Stimulated activated naive B cell treated with anti-CD40 and anti-IgM and Interleukin-4, amounts not matched to agents 10 μg/mL and 1 μg/mL and 100 μg/mL, for 72 hours (primary cell): ENCODE results near the gene PIK3R6.
A peak's percentile ranks its signal among the peaks of the same experiment; 100 is the strongest.
"Not testable (repeated sequence)": the region's sequence is repeated elsewhere in the genome, so short reads cannot be mapped to it uniquely, and the experiment has no call there.

Source experiments
- ATAC-seq, 2 donors: fragments of 150-1000 bp; cut with Tn5 transposase; replicated peaks; 2 replicates each; pipeline ENCODE4 v1.10.0; 2021; ENCODE audit warnings: moderate library complexity in 1 of 2
- DNase-seq: peaks from one replicate; pipeline ENCODE4 v3.0.0; 2021
- H3K27ac Mint-ChIP-seq: one replicate; pipeline ENCODE4 v1.8.0; 2022; ENCODE audit warnings: mild to moderate bottlenecking, mixed read lengths
- H3K27me3 Mint-ChIP-seq, 2 donors: one replicate each; pipeline ENCODE4 v1.8.0; 2022; ENCODE audit warnings: mixed read lengths in 2 of 2
- H3K36me3 Mint-ChIP-seq, 2 donors: one replicate each; pipeline ENCODE4 v1.8.0; 2022; ENCODE audit warnings: mixed read lengths in 2 of 2, mild to moderate bottlenecking in 1 of 2
- H3K4me1 Mint-ChIP-seq, 2 donors: one replicate each; pipeline ENCODE4 v1.8.0; 2022; ENCODE audit warnings: mixed read lengths in 2 of 2, mild to moderate bottlenecking in 1 of 2
- H3K4me3 Mint-ChIP-seq, 2 donors: one replicate each; pipeline ENCODE4 v1.8.0; 2022; ENCODE audit warnings: mild to moderate bottlenecking in 2 of 2, mixed read lengths in 2 of 2, moderate library complexity in 1 of 2
- H3K9me3 Mint-ChIP-seq, 2 donors: one replicate each; pipeline ENCODE4 v1.8.0; 2022; ENCODE audit warnings: mixed read lengths in 2 of 2, mild to moderate bottlenecking in 1 of 2

PIK3R6 gene

GRCh38 chr17:8826808-8827435 lies 40.6 kb downstream of the PIK3R6 start:
- H3K27me3 Mint-ChIP-seq, result peaks cover 0 to 8% of the 10 kb centered on the region in 2 donors
- H3K27ac Mint-ChIP-seq, result no peak overlapping the region
- ATAC-seq (no peak), DNase-seq (no peak)
- H3K9me3 Mint-ChIP-seq, result peaks cover 0 to 10% of the 10 kb centered on the region in 2 donors
- no peaks in the 10 kb centered on the region for H3K4me1 Mint-ChIP-seq
- H3K36me3 Mint-ChIP-seq, result peaks cover 3 to 5% of the 10 kb centered on the region in 2 donors
- no peak overlapping the region for H3K4me3 Mint-ChIP-seq

GRCh38 chr17:8825802-8826201 lies 41.7 kb downstream of the PIK3R6 start:
- H3K4me3 Mint-ChIP-seq, result no peak overlapping the region
- no peaks in the 10 kb centered on the region for H3K4me1 Mint-ChIP-seq
- peaks cover 3 to 5% of the 10 kb centered on the region in 2 donors for H3K36me3 Mint-ChIP-seq
- DNase-seq, result no peak
- H3K9me3 Mint-ChIP-seq, result peaks cover 0 to 10% of the 10 kb centered on the region in 2 donors
- H3K27ac Mint-ChIP-seq, result no peak overlapping the region
- no peak for ATAC-seq
- H3K27me3 Mint-ChIP-seq, result peaks cover 4 to 13% of the 10 kb centered on the region in 2 donors

- ATAC-seq (no peak), DNase-seq (no peak)
- H3K4me3 Mint-ChIP-seq, result no peak overlapping the region
- peaks cover 3 to 5% of the 10 kb centered on the region in 2 donors for H3K36me3 Mint-ChIP-seq
- H3K27me3 Mint-ChIP-seq, result peaks cover 8 to 13% of the 10 kb centered on the region in 2 donors
- H3K4me1 Mint-ChIP-seq, result peaks cover 0 to 2% of the 10 kb centered on the region in 2 donors
- H3K9me3 Mint-ChIP-seq, result peaks cover 0 to 10% of the 10 kb centered on the region in 2 donors
- no peak overlapping the region for H3K27ac Mint-ChIP-seq
Measured at GRCh38 chr17:8823279-8823678, 44.2 kb downstream of the PIK3R6 start.

- no peak overlapping the region for H3K4me3 Mint-ChIP-seq
- peaks cover 3 to 5% of the 10 kb centered on the region in 2 donors for H3K36me3 Mint-ChIP-seq
- no peak for DNase-seq
- peaks cover 0 to 10% of the 10 kb centered on the region in 2 donors for H3K9me3 Mint-ChIP-seq
- peaks cover 15 to 20% of the 10 kb centered on the region in 2 donors for H3K27me3 Mint-ChIP-seq
- no peak for ATAC-seq
- H3K4me1 Mint-ChIP-seq, result peaks cover 0 to 2% of the 10 kb centered on the region in 2 donors
- no peak overlapping the region for H3K27ac Mint-ChIP-seq
Measured at GRCh38 chr17:8822401-8823035, 45.0 kb downstream of the PIK3R6 start.

- Mint-ChIP-seq H3K27ac (no peak overlapping the region), H3K4me1 (peaks cover 0 to 2% of the 10 kb centered on the region in 2 donors), H3K36me3 (peaks cover 3 to 5% of the 10 kb centered on the region in 2 donors)
Measured at GRCh38 chr17:8821446-8822105, 45.9 kb downstream of the PIK3R6 start.

GRCh38 chr17:8820311-8821010 lies 47.0 kb downstream of the PIK3R6 start:
- no peak for ATAC-seq
- Mint-ChIP-seq H3K4me3 (no peak overlapping the region), H3K36me3 (peaks cover 3 to 5% of the 10 kb centered on the region in 2 donors), H3K4me1 (peaks cover 0 to 2% of the 10 kb centered on the region in 2 donors), H3K9me3 (peaks cover 0 to 8% of the 10 kb centered on the region in 2 donors), H3K27ac (no peak overlapping the region), H3K27me3 (peaks cover 16 to 24% of the 10 kb centered on the region in 2 donors)
- no peak for DNase-seq

More at GRCh38 chr17:8821446-8822105, 45.9 kb downstream of the PIK3R6 start:
- Mint-ChIP-seq H3K9me3 (peaks cover 0 to 10% of the 10 kb centered on the region in 2 donors), H3K27me3 (peaks cover 16 to 21% of the 10 kb centered on the region in 2 donors), H3K4me3 (no peak overlapping the region)
- DNase-seq, result no peak
- no peak for ATAC-seq

- Mint-ChIP-seq H3K36me3 (no peaks in the 10 kb centered on the region), H3K27me3 (peaks cover 18 to 35% of the 10 kb centered on the region in 2 donors), H3K4me3 (no peak overlapping the region), H3K4me1 (peaks cover 0 to 2% of the 10 kb centered on the region in 2 donors), H3K9me3 (peaks cover 0 to 2% of the 10 kb centered on the region in 2 donors), H3K27ac (no peak overlapping the region)
- no peak for ATAC-seq
- DNase-seq, result no peak
Measured at GRCh38 chr17:8818654-8819330, 48.7 kb downstream of the PIK3R6 start.

- DNase-seq (no peak), ATAC-seq (no peak)
- Mint-ChIP-seq H3K4me1 (peaks cover 0 to 2% of the 10 kb centered on the region in 2 donors), H3K27me3 (peaks cover 22 to 42% of the 10 kb centered on the region in 2 donors), H3K27ac (no peak overlapping the region), H3K4me3 (no peak overlapping the region), H3K9me3 (peaks cover 0 to 1% of the 10 kb centered on the region in 2 donors), H3K36me3 (no peaks in the 10 kb centered on the region)
Measured at GRCh38 chr17:8818047-8818446, 49.4 kb downstream of the PIK3R6 start.

- Mint-ChIP-seq H3K4me1 (peaks cover 40 to 66% of the 10 kb centered on the region in 2 donors), H3K36me3 (peaks cover 14 to 30% of the 10 kb centered on the region in 2 donors), H3K27ac (peak overlapping the region; percentile 100), H3K9me3 (peaks cover 16 to 17% of the 10 kb centered on the region in 2 donors), H3K27me3 (peaks cover 0 to 6% of the 10 kb centered on the region in 2 donors), H3K4me3 (peak overlapping the region; percentile 70 to 80)
- ATAC-seq, result peak; percentile 93 to 94
- DNase-seq, result peak; percentile 87
Measured at GRCh38 chr17:8806926-8807550, 60.4 kb downstream of the PIK3R6 start.

GRCh38 chr17:8806253-8806925 lies 61.1 kb downstream of the PIK3R6 start:
- DNase-seq (peak; percentile 31), ATAC-seq (peak; percentile 43 to 49)
- Mint-ChIP-seq H3K4me1 (peaks cover 40 to 66% of the 10 kb centered on the region in 2 donors), H3K27me3 (no peaks in the 10 kb centered on the region), H3K9me3 (peaks cover 11 to 13% of the 10 kb centered on the region in 2 donors), H3K27ac (peak overlapping the region; percentile 100), H3K4me3 (peak overlapping the region; percentile 39 to 49), H3K36me3 (peaks cover 14 to 23% of the 10 kb centered on the region in 2 donors)

- H3K4me3 Mint-ChIP-seq, result peak overlapping the region in 1 of 2 donors; percentile 23
- peaks cover 40 to 66% of the 10 kb centered on the region in 2 donors for H3K4me1 Mint-ChIP-seq
- peaks cover 10 to 13% of the 10 kb centered on the region in 2 donors for H3K9me3 Mint-ChIP-seq
- not testable (repeated sequence) for H3K27me3 Mint-ChIP-seq, DNase-seq, ATAC-seq
- H3K27ac Mint-ChIP-seq, result peak overlapping the region; percentile 100
- H3K36me3 Mint-ChIP-seq, result peaks cover 14 to 20% of the 10 kb centered on the region in 2 donors
Measured at GRCh38 chr17:8805396-8805795, 62.1 kb downstream of the PIK3R6 start.

GRCh38 chr17:8803531-8804420 lies 63.7 kb downstream of the PIK3R6 start:
- no peak overlapping the region for H3K27ac Mint-ChIP-seq
- no peak for ATAC-seq
- no peak overlapping the region for H3K4me3 Mint-ChIP-seq
- peaks cover 10 to 12% of the 10 kb centered on the region in 2 donors for H3K9me3 Mint-ChIP-seq
- no peaks in the 10 kb centered on the region for H3K27me3 Mint-ChIP-seq
- H3K36me3 Mint-ChIP-seq, result peaks cover 12 to 13% of the 10 kb centered on the region in 2 donors
- DNase-seq, result no peak
- peaks cover 47 to 76% of the 10 kb centered on the region in 2 donors for H3K4me1 Mint-ChIP-seq
